Karpas-422 (cell line): ENCODE measurements around the gene TIMELESS. TPM values are rescaled to one million over a fixed set of nuclear protein-coding genes. Genes with fewer than 3 reads are reported as not detected.
A peak's percentile ranks its signal among the peaks of the same experiment; 100 is the strongest.
"Not testable (repeated sequence)": the region's sequence is repeated elsewhere in the genome, so short reads cannot be mapped to it uniquely, and the experiment has no call there.

Source experiments
- DNase-seq: peaks from one replicate; pipeline ENCODE4 v3.0.0-alpha.2; 2015
- H2AFZ ChIP-seq: fragments of 200-600 bp; sonication (generic); 2 replicates; pipeline ENCODE4 v1.6.1; 2014; ENCODE audit warnings: antibody characterized with exemption, low read length, mixed read lengths
- H3K27ac ChIP-seq: fragments of 200-600 bp; sonication (generic); 2 replicates; pipeline ENCODE4 v1.5.1; 2014; ENCODE audit warnings: mild to moderate bottlenecking, low read length, moderate library complexity
- H3K27me3 ChIP-seq: fragments of 200-600 bp; sonication (generic); 2 replicates; pipeline ENCODE4 v1.6.1; 2014; ENCODE audit warnings: low read length, mixed read lengths
- H3K36me3 ChIP-seq: fragments of 200-600 bp; sonication (generic); 2 replicates; pipeline ENCODE4 v1.6.1; 2014; ENCODE audit warnings: low read length, mixed read lengths; ENCODE audit not compliant: insufficient read depth
- H3K4me1 ChIP-seq: fragments of 200-600 bp; sonication (generic); 2 replicates; pipeline ENCODE4 v1.6.1; 2014; ENCODE audit warnings: mild to moderate bottlenecking, low read length, mixed read lengths
- H3K4me2 ChIP-seq: fragments of 200-600 bp; sonication (generic); 2 replicates; pipeline ENCODE4 v1.6.1; 2014; ENCODE audit warnings: low read length, low read depth, mild to moderate bottlenecking; ENCODE audit not compliant: poor library complexity, severe bottlenecking
- H3K4me3 ChIP-seq: fragments of 200-600 bp; sonication (generic); 2 replicates; pipeline ENCODE4 v1.5.1; 2014; ENCODE audit warnings: mild to moderate bottlenecking, antibody characterized with exemption, low read length, mixed read lengths
- H3K79me2 ChIP-seq: fragments of 200-600 bp; sonication (generic); 2 replicates; pipeline ENCODE4 v1.6.1; 2014; ENCODE audit warnings: mild to moderate bottlenecking, low read length, mixed read lengths
- H3K9ac ChIP-seq: fragments of 200-600 bp; sonication (generic); 2 replicates; pipeline ENCODE4 v1.6.0; 2014; ENCODE audit warnings: low read length
- H3K9me2 ChIP-seq: fragments of 200-600 bp; sonication (generic), shearing (Covaris generic); replicated peaks from 2 replicates; pipeline ENCODE4 v1.6.0; 2014; ENCODE audit warnings: mild to moderate bottlenecking, low read length, moderate library complexity; ENCODE audit not compliant: insufficient read depth
- H3K9me3 ChIP-seq: fragments of 300-700, 200-600 bp; sonication (generic); 2 replicates; pipeline ENCODE4 v1.6.1; 2014; ENCODE audit warnings: low read length, mixed read lengths
- H4K20me1 ChIP-seq: fragments of 200-600 bp; sonication (generic); 2 replicates; pipeline ENCODE4 v1.6.1; 2014; ENCODE audit warnings: mild to moderate bottlenecking, antibody characterized with exemption, low read length, low read depth; ENCODE audit not compliant: insufficient read depth
- total RNA-seq: library from RNA; depleted of rRNA; stranded (reverse); fragments of >200 nt; shearing (Covaris generic); gene quantifications from 2 replicates; pipeline ENCODE4 v1.2.3, GENCODE V29; 2014; ENCODE audit warnings: low replicate concordance; rRNA removed

The TIMELESS gene
- 12.5 and 14.9 TPM in 2 replicates for total RNA-seq

- H3K9me2 ChIP-seq, result no peaks in the 10 kb centered on the region
- peak; percentile 96 for DNase-seq
- H3K36me3 ChIP-seq, result no peaks in the 10 kb centered on the region
- H2AFZ ChIP-seq, result peak within 1 kb of the TSS; percentile 27; the same call in 1 of the 2 replicates
- H3K27ac ChIP-seq, result peak within 1 kb of the TSS; percentile 75
- no peaks in the 10 kb centered on the region for H4K20me1 ChIP-seq
- H3K4me2 ChIP-seq, result peak within 1 kb of the TSS; percentile 85
- H3K27me3 ChIP-seq, result no peaks in the 10 kb centered on the region
- H3K4me1 ChIP-seq, result peaks cover 19% of the 10 kb centered on the region
- peak within 1 kb of the TSS; percentile 86 for H3K9ac ChIP-seq
- peaks cover 34% of the 10 kb centered on the region for H3K79me2 ChIP-seq
- peak within 1 kb of the TSS; percentile 80 for H3K4me3 ChIP-seq
- H3K9me3 ChIP-seq, result no peaks in the 10 kb centered on the region
These were observed at the start of gene TIMELESS for GRCh38 chr12:56448860-56449621. Gene TIMELESS (minus strand): TSS chr12:56449426. CDS start chr12:56434170, 15,256 bp downstream.

GRCh38 chr12:56498126-56498902 lies 49.1 kb upstream of the TIMELESS start:
- not testable (repeated sequence) for H3K9ac ChIP-seq, H3K4me3 ChIP-seq, H3K27ac ChIP-seq, H3K27me3 ChIP-seq, H3K4me1 ChIP-seq, H3K9me3 ChIP-seq, H3K79me2 ChIP-seq, H4K20me1 ChIP-seq, H2AFZ ChIP-seq, H3K9me2 ChIP-seq, H3K4me2 ChIP-seq, DNase-seq, H3K36me3 ChIP-seq

GRCh38 chr12:56496704-56497103 lies 47.5 kb upstream of the TIMELESS start:
- not testable (repeated sequence) for H3K4me1 ChIP-seq, H3K4me2 ChIP-seq, H4K20me1 ChIP-seq, H3K27me3 ChIP-seq, H3K27ac ChIP-seq, H2AFZ ChIP-seq, H3K9me3 ChIP-seq, H3K79me2 ChIP-seq, H3K9me2 ChIP-seq, H3K36me3 ChIP-seq, H3K9ac ChIP-seq, H3K4me3 ChIP-seq
- peak; percentile 59 for DNase-seq

GRCh38 chr12:56494481-56494880 lies 45.3 kb upstream of the TIMELESS start:
- not testable (repeated sequence) for H3K4me3 ChIP-seq, H3K79me2 ChIP-seq, H2AFZ ChIP-seq, H3K9me2 ChIP-seq, H4K20me1 ChIP-seq, DNase-seq, H3K36me3 ChIP-seq, H3K27ac ChIP-seq, H3K4me2 ChIP-seq, H3K27me3 ChIP-seq, H3K9ac ChIP-seq, H3K4me1 ChIP-seq, H3K9me3 ChIP-seq

- DNase-seq, H3K4me1 ChIP-seq, H3K9me2 ChIP-seq, H3K4me2 ChIP-seq, H4K20me1 ChIP-seq, H3K9me3 ChIP-seq, H3K36me3 ChIP-seq, H3K27ac ChIP-seq, H3K9ac ChIP-seq, H3K79me2 ChIP-seq, H2AFZ ChIP-seq, H3K4me3 ChIP-seq, H3K27me3 ChIP-seq: not testable (repeated sequence)
These were observed 44.8 kb upstream of the TIMELESS start for GRCh38 chr12:56494106-56494415.

- not testable (repeated sequence) for H3K9ac ChIP-seq, H3K4me1 ChIP-seq, H4K20me1 ChIP-seq, H3K9me3 ChIP-seq, H3K27ac ChIP-seq, H3K79me2 ChIP-seq, H3K4me2 ChIP-seq, H3K9me2 ChIP-seq, DNase-seq, H3K36me3 ChIP-seq, H2AFZ ChIP-seq, H3K27me3 ChIP-seq, H3K4me3 ChIP-seq
These were observed 44.3 kb upstream of the TIMELESS start for GRCh38 chr12:56493409-56494105.

- Histone ChIP-seq H3K4me3 (no peak overlapping the region), H3K9me3 (no peaks in the 10 kb centered on the region), H2AFZ (no peak overlapping the region), H4K20me1 (no peaks in the 10 kb centered on the region), H3K9me2 (no peaks in the 10 kb centered on the region), H3K79me2 (no peaks in the 10 kb centered on the region), H3K9ac (no peak overlapping the region), H3K27ac (no peak overlapping the region), H3K4me2 (no peak overlapping the region), H3K27me3 (no peaks in the 10 kb centered on the region), H3K4me1 (peaks cover 8% of the 10 kb centered on the region), H3K36me3 (no peaks in the 10 kb centered on the region)
- no peak for DNase-seq
These were observed 41.1 kb upstream of the TIMELESS start for GRCh38 chr12:56490360-56490759.
